Measurements from ENCODE around the gene WWOX. TPM values are rescaled to one million over a fixed set of nuclear protein-coding genes. Genes with fewer than 3 reads are reported as not detected.

The WWOX gene
- total RNA-seq, 1 donor: 24.2 TPM

- no peak for TF ChIP-seq CTCF (IDR thresholded peaks at IDR 0.05; ENCODE audit: insufficient read depth, low read length)
- H3K4me3 ChIP-seq (ENCODE audit: low read depth, low read length): no peak overlapping the region
- no peak for DNase-seq (ENCODE audit: low read depth)
Observed at GRCh38 chr16:78592111-78592510, 492.7 kb downstream of the WWOX start.

GRCh38 chr16:78593352-78593751, 493.9 kb downstream of the WWOX start:
- H3K4me3 ChIP-seq (ENCODE audit: low read depth, low read length): no peak overlapping the region
- TF ChIP-seq CTCF (IDR thresholded peaks at IDR 0.05; ENCODE audit: insufficient read depth, low read length): no peak
- DNase-seq (ENCODE audit: low read depth): no peak

GRCh38 chr16:78594191-78594590, 494.7 kb downstream of the WWOX start:
- H3K4me3 ChIP-seq (ENCODE audit: low read depth, low read length): no peak overlapping the region
- TF ChIP-seq CTCF (IDR thresholded peaks at IDR 0.05; ENCODE audit: insufficient read depth, low read length): no peak
- no peak for DNase-seq (ENCODE audit: low read depth)

- no peak overlapping the region for H3K4me3 ChIP-seq (ENCODE audit: low read depth, low read length)
- no peak for DNase-seq (ENCODE audit: low read depth)
- TF ChIP-seq CTCF (IDR thresholded peaks at IDR 0.05; ENCODE audit: insufficient read depth, low read length): no peak
Observed at GRCh38 chr16:78596348-78596995, 497.0 kb downstream of the WWOX start.

- no peak overlapping the region for H3K4me3 ChIP-seq (ENCODE audit: low read depth, low read length)
- no peak for DNase-seq (ENCODE audit: low read depth)
- no peak for TF ChIP-seq CTCF (IDR thresholded peaks at IDR 0.05; ENCODE audit: insufficient read depth, low read length)
Observed at GRCh38 chr16:78596996-78597422, 497.6 kb downstream of the WWOX start.

GRCh38 chr16:78597809-78598570, 498.5 kb downstream of the WWOX start:
- no peak overlapping the region for H3K4me3 ChIP-seq (ENCODE audit: low read depth, low read length)
- DNase-seq (ENCODE audit: low read depth): no peak
- no peak for TF ChIP-seq CTCF (IDR thresholded peaks at IDR 0.05; ENCODE audit: insufficient read depth, low read length)
